ENCODE data around the gene RAB27B. TPM values are rescaled to one million over a fixed set of nuclear protein-coding genes. Genes with fewer than 3 reads are reported as not detected.

RAB27B gene
- total RNA-seq, 1 donor from 2014 or later = 5.0 TPM

GRCh38 chr18:54879691-54880090 is 51.4 kb downstream of the RAB27B start:
- H3K4me3 ChIP-seq = no peak overlapping the region
- H3K27me3 ChIP-seq = no peaks in the 10 kb centered on the region
- no peak overlapping the region for H3K4me2 ChIP-seq
- no peak overlapping the region for H3K27ac ChIP-seq
- Mint-ChIP-seq H3K4me1 (peaks cover 33% of the 10 kb centered on the region), H3K4me3 (no peak overlapping the region), H3K27me3 (ENCODE audit: insufficient read depth, low read depth) (peaks cover 5% of the 10 kb centered on the region), H3K36me3 (no peaks in the 10 kb centered on the region), H3K9me3 (peaks cover 3% of the 10 kb centered on the region), H3K27ac (no peak overlapping the region)
- no peak overlapping the region for H2AFZ ChIP-seq (replicated peaks)
- DNase-seq (ENCODE audit: low spot score) = no peak
- H3K4me1 ChIP-seq = peaks cover 18% of the 10 kb centered on the region
- H4K20me1 ChIP-seq (ENCODE audit: low read depth) = no peaks in the 10 kb centered on the region
- H3K36me3 ChIP-seq = no peaks in the 10 kb centered on the region
- no peak overlapping the region for H3K9ac ChIP-seq
- H3K79me2 ChIP-seq (ENCODE audit: low read depth) = no peaks in the 10 kb centered on the region
- TF ChIP-seq, protein P1, sequence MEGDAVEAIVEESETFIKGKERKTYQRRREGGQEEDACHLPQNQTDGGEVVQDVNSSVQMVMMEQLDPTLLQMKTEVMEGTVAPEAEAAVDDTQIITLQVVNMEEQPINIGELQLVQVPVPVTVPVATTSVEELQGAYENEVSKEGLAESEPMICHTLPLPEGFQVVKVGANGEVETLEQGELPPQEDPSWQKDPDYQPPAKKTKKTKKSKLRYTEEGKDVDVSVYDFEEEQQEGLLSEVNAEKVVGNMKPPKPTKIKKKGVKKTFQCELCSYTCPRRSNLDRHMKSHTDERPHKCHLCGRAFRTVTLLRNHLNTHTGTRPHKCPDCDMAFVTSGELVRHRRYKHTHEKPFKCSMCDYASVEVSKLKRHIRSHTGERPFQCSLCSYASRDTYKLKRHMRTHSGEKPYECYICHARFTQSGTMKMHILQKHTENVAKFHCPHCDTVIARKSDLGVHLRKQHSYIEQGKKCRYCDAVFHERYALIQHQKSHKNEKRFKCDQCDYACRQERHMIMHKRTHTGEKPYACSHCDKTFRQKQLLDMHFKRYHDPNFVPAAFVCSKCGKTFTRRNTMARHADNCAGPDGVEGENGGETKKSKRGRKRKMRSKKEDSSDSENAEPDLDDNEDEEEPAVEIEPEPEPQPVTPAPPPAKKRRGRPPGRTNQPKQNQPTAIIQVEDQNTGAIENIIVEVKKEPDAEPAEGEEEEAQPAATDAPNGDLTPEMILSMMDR (IDR thresholded peaks at IDR 0.05) = no peak
- TF ChIP-seq EZH2 (IDR thresholded peaks at IDR 0.05) = no peak
- no peak for TF ChIP-seq EZH2phosphoT487 (IDR thresholded peaks at IDR 0.05)
- H3F3A ChIP-seq (ENCODE audit: low read depth) = no peaks in the 10 kb centered on the region
- H3K9me3 ChIP-seq (ENCODE audit: low read depth) = no peaks in the 10 kb centered on the region

DNA sequence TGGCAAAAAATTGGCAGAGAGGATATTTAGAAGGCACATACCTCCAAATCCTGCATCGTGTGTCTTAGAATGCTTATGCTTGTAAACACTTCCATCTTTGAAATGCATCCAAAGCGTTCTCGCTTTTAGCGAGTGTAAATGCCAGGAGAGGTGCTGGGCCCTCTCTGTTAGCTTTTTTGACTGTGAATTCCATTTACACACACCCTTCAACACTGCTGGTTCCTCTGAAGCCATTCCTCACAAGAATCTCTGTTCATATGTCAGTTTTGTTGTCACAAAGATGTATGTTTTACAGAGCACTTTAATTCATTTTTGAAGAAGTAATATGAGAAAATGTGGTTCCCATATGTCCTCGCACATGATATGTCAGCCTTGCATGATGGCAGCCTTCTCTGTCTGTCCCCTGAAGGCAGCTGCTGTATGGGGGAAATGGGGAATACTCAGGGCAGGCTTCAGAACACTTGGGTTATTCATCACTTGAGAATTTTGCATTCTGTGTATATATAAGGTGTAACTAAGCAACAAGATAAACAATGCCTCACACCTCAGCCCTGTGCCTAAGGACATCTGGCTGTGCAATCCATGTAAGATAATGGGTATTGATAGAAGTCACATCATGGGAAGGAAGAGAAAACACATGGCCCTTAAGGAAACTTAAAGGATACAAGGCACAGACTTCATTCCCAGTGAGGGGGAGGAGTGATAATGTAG is 52.3 kb downstream of the RAB27B start:
- no peaks in the 10 kb centered on the region for H3K9me3 Mint-ChIP-seq
- Histone ChIP-seq H3K27ac (no peak overlapping the region), H3K9ac (no peak overlapping the region), H3K27me3 (no peaks in the 10 kb centered on the region), H3K4me1 (peaks cover 18% of the 10 kb centered on the region), H2AFZ (replicated peaks) (no peak overlapping the region), H4K20me1 (ENCODE audit: low read depth) (no peaks in the 10 kb centered on the region), H3K79me2 (ENCODE audit: low read depth) (no peaks in the 10 kb centered on the region), H3K9me3 (ENCODE audit: low read depth) (no peaks in the 10 kb centered on the region), H3K36me3 (no peaks in the 10 kb centered on the region), H3K4me2 (no peak overlapping the region), H3F3A (ENCODE audit: low read depth) (no peaks in the 10 kb centered on the region), H3K4me3 (no peak overlapping the region)
- no peak overlapping the region for H3K27ac Mint-ChIP-seq
- no peak overlapping the region for H3K4me3 Mint-ChIP-seq
- H3K36me3 Mint-ChIP-seq = no peaks in the 10 kb centered on the region
- no peak for DNase-seq (ENCODE audit: low spot score)
- TF ChIP-seq EZH2phosphoT487 (IDR thresholded peaks at IDR 0.05) = no peak
- TF ChIP-seq EZH2 (IDR thresholded peaks at IDR 0.05) = no peak
- TF ChIP-seq, protein P1 (IDR thresholded peaks at IDR 0.05) = no peak
- H3K27me3 Mint-ChIP-seq (ENCODE audit: insufficient read depth, low read depth) = peaks cover 5% of the 10 kb centered on the region
- H3K4me1 Mint-ChIP-seq = peaks cover 33% of the 10 kb centered on the region

DNA sequence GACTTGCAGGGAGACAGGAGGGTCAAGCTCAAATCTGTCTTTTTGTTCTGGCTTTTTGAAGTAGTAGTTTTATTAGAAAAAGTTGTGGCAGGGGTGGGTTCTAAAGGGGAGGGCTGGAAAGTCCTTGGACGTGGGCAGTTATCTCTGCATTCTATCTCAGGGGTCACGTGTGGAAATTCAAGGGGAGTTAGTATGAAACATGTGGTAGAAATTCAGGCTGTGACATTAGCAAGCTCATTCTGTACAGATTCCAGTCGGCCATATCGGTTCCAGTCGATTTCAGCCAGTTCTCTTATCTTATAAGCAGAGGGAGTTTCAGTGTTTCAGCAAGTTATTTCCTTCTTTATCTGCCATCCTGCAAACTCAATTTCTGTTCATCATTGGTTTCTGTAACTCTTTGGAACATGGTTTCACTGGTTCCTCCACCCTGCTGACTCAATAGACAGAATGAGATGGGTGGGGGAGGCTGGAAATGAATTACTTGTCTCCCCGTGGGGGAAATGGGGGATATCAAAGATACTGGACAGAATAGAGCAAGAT is 53.0 kb downstream of the RAB27B start:
- Histone ChIP-seq H2AFZ (replicated peaks) (no peak overlapping the region), H3K9ac (no peak overlapping the region), H3F3A (ENCODE audit: low read depth) (no peaks in the 10 kb centered on the region), H3K27me3 (no peaks in the 10 kb centered on the region), H3K4me2 (no peak overlapping the region), H3K36me3 (no peaks in the 10 kb centered on the region), H3K9me3 (ENCODE audit: low read depth) (no peaks in the 10 kb centered on the region), H4K20me1 (ENCODE audit: low read depth) (no peaks in the 10 kb centered on the region), H3K4me1 (peaks cover 18% of the 10 kb centered on the region), H3K4me3 (no peak overlapping the region), H3K27ac (no peak overlapping the region), H3K79me2 (ENCODE audit: low read depth) (no peaks in the 10 kb centered on the region)
- H3K9me3 Mint-ChIP-seq = peaks cover 3% of the 10 kb centered on the region
- no peak overlapping the region for H3K4me3 Mint-ChIP-seq
- peaks cover 2% of the 10 kb centered on the region for H3K27me3 Mint-ChIP-seq (ENCODE audit: insufficient read depth, low read depth)
- no peaks in the 10 kb centered on the region for H3K36me3 Mint-ChIP-seq
- H3K27ac Mint-ChIP-seq = peak overlapping the region; percentile 26
- DNase-seq (ENCODE audit: low spot score) = no peak
- peaks cover 33% of the 10 kb centered on the region for H3K4me1 Mint-ChIP-seq
- TF ChIP-seq EZH2phosphoT487 (IDR thresholded peaks at IDR 0.05) = no peak
- no peak for TF ChIP-seq EZH2 (IDR thresholded peaks at IDR 0.05)
- TF ChIP-seq, protein P1 (IDR thresholded peaks at IDR 0.05) = no peak
